GM12801 (cell line): ENCODE measurements around the gene CAMTA1.

Experiments used
- TF ChIP-seq, protein P1 (sequence below): IDR thresholded peaks from one replicate; pipeline ENCODE4 v1.5.1; 2011; ENCODE audit warnings: control low read depth; ENCODE audit not compliant: insufficient read length; ENCODE audit errors: extremely low read depth

The CAMTA1 gene

GRCh38 chr1:7692005-7692404 is 906.8 kb downstream of the CAMTA1 start:
- TF ChIP-seq, protein P1, sequence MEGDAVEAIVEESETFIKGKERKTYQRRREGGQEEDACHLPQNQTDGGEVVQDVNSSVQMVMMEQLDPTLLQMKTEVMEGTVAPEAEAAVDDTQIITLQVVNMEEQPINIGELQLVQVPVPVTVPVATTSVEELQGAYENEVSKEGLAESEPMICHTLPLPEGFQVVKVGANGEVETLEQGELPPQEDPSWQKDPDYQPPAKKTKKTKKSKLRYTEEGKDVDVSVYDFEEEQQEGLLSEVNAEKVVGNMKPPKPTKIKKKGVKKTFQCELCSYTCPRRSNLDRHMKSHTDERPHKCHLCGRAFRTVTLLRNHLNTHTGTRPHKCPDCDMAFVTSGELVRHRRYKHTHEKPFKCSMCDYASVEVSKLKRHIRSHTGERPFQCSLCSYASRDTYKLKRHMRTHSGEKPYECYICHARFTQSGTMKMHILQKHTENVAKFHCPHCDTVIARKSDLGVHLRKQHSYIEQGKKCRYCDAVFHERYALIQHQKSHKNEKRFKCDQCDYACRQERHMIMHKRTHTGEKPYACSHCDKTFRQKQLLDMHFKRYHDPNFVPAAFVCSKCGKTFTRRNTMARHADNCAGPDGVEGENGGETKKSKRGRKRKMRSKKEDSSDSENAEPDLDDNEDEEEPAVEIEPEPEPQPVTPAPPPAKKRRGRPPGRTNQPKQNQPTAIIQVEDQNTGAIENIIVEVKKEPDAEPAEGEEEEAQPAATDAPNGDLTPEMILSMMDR: no peak

DNA sequence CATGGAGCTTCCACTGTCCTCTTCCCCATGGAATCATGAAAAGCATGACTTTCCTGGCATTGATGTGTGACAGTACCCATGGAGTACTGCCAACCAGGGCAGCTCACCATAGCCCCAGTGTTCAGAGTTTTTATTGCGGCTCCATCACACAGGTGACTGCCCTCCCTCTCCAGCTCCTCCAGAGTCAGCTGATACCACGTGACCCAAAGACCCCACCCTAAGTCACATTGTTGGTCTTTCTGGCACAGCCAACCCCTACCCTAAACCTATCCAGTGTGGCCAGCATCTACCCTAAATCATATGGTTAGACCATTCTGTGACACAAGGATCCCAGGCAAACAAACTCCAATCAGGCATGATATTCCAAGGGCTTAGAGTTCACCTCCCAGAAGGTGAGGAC is 908.4 kb downstream of the CAMTA1 start:
- TF ChIP-seq, protein P1: no peak

DNA sequence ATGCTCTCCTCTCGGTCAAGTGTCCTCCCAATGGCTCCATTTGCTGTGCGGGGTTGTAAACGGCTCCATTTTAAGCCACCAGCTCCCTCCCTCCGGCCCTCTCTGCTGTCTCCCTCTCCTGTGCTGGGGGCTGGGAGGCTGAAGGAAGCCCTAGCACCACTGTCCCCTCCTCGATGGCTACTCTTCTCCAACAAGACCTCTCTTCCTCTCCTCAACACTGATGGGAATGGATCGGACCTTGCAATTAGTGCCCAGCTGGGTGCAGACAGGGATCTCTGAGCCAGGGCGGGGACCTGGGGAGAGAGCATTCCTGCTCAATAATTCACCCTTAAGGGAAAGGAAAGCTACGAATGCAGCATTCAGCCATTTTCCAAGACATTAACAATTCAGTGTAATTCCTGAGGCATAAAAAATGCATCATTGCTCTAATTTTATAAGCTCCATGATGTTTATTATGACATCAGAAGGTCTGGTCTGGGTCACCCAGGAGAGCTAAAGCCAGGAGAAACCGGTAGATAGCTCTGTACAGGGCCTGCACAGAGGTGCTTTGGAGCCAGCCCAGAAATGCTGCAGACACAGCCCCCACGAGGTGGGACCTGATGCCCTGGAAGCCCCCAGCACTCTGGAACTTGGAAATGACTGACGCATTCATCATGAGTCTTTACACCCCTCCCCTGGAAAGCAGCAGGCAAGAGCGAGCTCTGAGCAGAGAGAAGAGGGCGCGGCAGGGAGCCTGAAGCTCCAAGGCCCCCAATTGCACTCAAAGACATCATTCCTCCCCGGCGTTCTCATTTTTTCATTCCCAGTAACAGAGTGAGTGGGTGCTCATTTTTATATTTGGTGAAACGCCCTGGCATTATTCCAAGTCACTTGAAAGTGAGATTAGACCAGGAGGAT is 909.6 kb downstream of the CAMTA1 start:
- TF ChIP-seq, protein P1: no peak

DNA sequence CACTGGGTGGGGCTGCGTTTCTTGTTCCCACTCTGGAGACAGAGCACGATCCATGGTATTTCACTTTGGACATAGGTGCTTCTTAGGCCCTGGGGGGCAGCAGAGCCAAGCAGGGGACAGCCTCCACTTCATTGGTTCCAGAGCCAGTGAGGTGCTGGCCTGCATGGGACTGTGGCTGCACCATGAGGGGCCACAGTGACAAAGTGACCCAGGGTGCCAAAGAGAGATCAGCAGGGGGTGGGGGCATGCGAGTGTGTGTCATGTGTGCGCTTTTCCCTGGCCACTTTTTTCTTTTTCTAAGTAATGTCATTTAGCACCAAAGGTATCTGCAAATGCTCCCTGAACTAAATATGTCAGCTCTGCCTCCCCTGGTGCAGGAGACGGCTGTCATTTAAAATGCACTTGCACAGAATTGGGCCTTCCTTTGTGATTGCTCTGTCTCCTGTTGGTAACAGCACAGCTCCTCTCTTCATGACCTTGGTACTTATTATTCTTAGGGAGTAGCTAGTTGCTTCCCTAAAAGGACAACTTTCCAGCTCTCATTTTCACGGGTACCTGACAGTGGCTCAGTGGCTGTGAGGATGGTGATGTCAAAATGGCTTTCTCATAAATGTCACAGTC is 910.4 kb downstream of the CAMTA1 start:
- TF ChIP-seq, protein P1: no peak

DNA sequence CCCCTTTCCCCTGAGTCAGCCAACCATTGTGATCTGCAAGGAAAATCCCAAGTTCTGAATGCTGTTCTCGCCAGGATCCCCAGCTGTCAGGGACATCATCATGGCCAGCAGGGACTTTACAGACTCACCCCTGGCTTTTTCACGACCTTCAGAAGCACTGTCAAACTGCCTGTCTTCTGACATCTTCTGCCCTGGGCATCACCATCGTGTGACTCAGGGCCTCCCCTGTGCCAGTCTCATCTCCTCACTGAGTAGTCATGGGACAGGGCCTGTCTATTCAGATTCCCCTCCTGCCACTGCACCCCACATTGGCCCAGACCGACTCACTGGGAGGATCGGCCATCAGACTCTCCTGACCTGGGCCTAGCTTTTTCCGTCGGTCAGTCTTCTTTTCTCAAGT is 913.4 kb downstream of the CAMTA1 start:
- TF ChIP-seq, protein P1: no peak

DNA sequence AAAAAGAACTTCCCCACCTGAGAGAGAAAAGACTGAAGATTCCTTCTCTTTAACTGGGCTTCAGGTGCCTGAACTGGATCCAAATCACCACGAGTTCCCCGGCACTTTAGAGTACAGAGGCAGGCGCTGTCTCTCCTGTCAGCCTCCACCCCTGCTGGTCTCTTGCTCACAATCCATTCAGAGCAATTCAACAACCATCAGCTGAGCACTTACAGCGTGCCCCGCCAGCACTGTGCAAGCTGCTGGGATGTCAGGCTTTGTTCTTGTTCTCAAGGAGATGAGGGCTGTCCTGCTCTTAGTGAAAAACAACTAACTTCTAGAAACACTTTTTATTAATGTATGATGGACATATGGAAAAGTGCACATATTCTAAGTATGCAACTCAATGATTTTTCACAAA is 917.1 kb downstream of the CAMTA1 start:
- TF ChIP-seq, protein P1: no peak

GRCh38 chr1:7703321-7704213 is 918.3 kb downstream of the CAMTA1 start:
- TF ChIP-seq, protein P1: no peak
